Right renal cortex interstitium (tissue), 3 donors: Measurements from ENCODE around the gene NEO1. TPM values are rescaled to one million over a fixed set of nuclear protein-coding genes. Genes with fewer than 3 reads are reported as not detected.

Source experiments
- DNase-seq, 3 donors: peaks; one replicate each; pipeline ENCODE4 v3.0.0-alpha.2; 2013; ENCODE audit warnings: low read depth in 3 of 3, low spot score in 2 of 3
- polyA plus RNA-seq, 3 donors: library from polyadenylated mRNA; unstranded; fragments of 120-200 nt; gene quantifications; one replicate each; pipeline ENCODE4 v1.2.1, GENCODE V29; 2013; ENCODE audit not compliant: insufficient read length in 3 of 3

The NEO1 gene
- polyA plus RNA-seq, 3 donors, result 146 to 159 (median 148) TPM

DNA sequence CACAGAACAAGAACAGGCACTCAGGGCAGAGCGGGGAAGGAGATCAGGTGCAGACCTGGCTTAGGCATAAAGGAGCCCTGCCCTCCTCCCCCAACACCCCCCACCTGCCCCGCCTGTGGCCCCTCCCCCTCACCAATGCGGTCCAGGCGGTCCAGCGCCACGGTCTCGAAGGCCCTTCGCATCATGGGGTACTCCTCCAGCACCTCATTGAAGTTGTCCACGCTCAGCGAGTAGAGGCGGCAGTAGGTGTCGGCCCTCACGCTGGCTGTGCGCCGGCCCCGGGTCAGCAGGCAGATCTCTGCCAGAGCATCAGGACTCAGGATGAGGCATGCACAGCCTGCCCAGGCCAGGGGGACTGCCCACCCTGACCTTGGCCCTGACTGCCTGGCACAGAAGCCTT is 271.7 kb downstream of the NEO1 start:
- DNase-seq, result no peak

DNA sequence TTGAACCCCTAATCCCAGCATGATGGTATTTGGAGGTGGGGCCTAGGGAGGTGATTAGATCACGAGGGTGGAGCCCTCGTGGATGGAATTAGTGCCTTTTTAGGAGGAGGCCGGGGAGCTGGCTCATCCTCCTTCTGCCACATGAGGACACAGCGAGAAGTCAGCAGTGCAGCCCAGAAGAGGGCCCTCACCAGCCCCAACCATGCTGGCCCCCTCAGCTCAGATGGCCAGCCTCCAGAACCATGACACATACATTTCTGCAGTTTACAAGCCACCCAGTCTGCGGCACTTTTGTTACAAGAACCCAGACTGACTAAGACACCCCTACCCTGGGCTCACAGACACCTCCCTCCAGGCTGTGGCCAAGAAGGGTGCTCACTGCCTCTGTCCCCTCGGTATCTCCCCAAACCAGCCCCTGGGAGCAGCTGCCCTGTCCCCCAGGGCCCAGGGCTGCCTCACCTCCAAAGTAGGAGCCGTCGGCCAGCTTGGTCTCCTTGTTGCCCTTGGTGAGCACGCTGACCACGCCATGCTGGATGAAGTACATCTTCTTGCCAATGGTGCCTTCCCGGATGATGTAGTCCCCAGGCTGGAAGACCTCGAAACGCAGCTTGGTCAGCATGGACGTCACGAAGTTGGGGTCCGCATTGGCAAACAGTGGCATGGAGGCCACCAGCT is 272.4 kb downstream of the NEO1 start:
- no peak for DNase-seq

DNA sequence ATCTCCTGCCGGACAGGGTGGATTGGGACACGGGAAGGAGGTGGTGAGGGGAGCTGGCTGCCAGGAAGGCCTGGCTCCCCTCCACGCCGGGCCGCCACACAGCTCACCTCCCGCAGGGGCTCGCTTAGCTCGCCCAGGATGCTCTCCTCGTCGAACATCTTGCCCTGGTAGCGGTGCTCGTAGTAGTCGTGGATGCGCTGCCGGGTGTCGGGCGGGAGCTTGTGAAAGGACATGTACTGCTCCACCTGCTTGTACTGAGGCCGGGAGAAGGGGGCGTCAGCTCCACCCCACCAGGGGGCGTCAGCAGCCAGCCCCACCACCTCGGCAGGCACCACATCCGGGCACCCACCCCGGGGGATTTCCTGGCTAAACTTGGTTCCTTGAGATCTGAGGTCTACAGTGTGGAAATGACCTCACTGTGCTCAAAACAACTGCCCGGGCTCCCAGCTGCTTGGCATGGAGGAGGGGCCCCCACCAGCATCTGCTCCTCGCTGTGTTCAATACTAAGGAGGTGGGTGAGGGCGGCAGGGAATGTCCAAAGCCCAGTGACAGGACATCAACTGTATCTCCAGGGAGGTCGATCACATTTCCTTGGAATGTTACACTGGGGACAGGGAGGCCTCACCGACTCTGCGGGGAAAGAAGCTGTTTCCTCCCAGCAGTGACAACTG is 273.1 kb downstream of the NEO1 start:
- no peak for DNase-seq

- no peak for DNase-seq
Measured at GRCh38 chr15:73326157-73326556, 273.9 kb downstream of the NEO1 start.

GRCh38 chr15:73328149-73328820 is 276.0 kb downstream of the NEO1 start:
- DNase-seq, result no peak

- DNase-seq, result no peak
Measured at GRCh38 chr15:73328981-73329380, 276.7 kb downstream of the NEO1 start.

- DNase-seq, result no peak
Measured at GRCh38 chr15:73329501-73330200, 277.4 kb downstream of the NEO1 start.

GRCh38 chr15:73330206-73331051 is 278.2 kb downstream of the NEO1 start:
- DNase-seq, result no peak

- no peak for DNase-seq
Measured at GRCh38 chr15:73331501-73331900, 279.2 kb downstream of the NEO1 start.

GRCh38 chr15:73331991-73332925 is 280.0 kb downstream of the NEO1 start:
- DNase-seq, result no peak

- no peak for DNase-seq
Measured at GRCh38 chr15:73333001-73333400, 280.7 kb downstream of the NEO1 start.

DNA sequence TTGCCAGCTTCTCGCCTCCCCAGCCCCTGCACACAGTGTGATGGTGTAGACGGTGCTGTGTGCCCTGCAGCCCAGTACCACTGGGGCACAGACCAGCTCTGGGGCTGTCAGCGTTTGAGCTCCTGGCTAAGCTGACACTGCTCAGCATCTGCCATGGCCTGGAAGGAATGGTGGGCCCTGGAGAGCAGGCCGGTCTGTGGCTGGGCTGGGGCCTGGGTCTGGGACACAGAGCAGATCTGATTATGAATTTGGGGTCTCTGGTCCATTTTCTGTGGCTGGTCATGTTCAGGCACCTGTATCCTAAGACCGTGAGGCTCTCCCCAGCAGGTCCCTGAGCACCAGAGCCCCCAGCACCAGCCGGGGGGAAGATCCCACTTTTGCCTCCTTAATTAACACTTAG is 281.8 kb downstream of the NEO1 start:
- DNase-seq, result no peak

DNA sequence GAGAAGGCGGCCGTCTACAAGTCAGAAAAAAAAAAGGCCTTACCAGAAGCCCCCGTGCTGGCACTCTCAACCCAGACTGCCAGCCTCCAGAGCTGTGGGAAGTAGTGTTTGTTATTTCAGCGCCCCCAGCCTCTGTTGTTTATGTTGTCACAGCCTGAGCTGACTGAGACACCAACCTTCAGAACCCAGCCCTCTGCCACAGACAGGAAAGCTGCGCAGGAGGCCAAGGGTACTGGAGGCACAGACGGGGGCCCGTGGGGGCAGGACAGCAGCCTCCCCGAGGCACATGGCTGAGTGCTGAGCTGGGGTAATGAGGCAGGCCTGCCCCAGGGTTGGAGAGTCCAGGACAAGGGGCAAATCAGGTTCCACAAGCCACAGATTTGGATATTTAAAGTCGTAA is 282.8 kb downstream of the NEO1 start:
- no peak for DNase-seq

DNA sequence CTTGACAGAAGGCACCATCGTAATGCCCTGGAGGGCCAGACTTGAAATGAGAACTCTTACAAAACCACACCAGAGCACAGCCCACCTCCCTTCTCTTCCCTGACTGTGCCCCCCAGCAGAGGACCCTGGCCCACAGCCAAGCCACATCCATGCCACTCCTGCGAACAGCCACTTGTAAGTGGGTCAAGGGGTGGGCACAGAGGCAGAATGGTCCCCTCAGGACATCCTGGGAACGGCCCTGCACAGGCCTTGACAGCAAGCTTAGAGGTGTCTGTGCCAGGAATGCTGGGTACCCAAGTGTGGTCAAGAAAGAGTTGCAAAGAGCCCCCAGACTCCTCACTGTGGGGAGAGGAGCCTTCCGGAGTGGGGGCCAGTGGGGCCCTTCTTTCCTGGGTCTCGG is 283.2 kb downstream of the NEO1 start:
- DNase-seq, result no peak

DNA sequence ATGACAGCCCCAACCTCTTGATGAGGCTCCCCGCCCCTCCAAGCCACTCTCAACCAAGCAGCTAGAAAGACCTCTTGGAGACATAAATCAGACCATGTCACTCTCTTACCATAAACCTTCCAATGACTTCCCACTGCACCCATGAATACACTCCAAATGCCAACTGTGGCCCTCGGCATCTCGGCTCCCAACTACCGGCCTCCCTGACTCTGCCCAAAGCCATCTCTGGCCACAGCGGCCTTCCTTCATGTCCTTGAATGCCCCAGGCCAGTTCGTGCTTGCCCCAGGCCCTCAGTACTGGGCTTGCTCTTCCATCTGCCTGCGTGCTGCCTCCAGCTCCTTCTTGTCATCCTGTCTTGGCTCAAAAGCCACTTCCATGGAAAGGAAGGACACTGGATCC is 284.5 kb downstream of the NEO1 start:
- no peak for DNase-seq

- DNase-seq, result no peak
Measured at GRCh38 chr15:73337187-73337586, 284.9 kb downstream of the NEO1 start.

GRCh38 chr15:73338058-73338457 is 285.8 kb downstream of the NEO1 start:
- no peak for DNase-seq

- DNase-seq, result no peak
Measured at GRCh38 chr15:73338606-73339374, 286.5 kb downstream of the NEO1 start.
